ENCODE results near the gene SMC1B. TPM values are rescaled to one million over a fixed set of nuclear protein-coding genes. Genes with fewer than 3 reads are reported as not detected.

The SMC1B gene
- total and polyA plus RNA-seq, 9 of the 15 experiments (the other 6 are each of a cell fraction or from before 2014, with no cell fraction given) = 0.03 TPM; not detected in 8

DNA sequence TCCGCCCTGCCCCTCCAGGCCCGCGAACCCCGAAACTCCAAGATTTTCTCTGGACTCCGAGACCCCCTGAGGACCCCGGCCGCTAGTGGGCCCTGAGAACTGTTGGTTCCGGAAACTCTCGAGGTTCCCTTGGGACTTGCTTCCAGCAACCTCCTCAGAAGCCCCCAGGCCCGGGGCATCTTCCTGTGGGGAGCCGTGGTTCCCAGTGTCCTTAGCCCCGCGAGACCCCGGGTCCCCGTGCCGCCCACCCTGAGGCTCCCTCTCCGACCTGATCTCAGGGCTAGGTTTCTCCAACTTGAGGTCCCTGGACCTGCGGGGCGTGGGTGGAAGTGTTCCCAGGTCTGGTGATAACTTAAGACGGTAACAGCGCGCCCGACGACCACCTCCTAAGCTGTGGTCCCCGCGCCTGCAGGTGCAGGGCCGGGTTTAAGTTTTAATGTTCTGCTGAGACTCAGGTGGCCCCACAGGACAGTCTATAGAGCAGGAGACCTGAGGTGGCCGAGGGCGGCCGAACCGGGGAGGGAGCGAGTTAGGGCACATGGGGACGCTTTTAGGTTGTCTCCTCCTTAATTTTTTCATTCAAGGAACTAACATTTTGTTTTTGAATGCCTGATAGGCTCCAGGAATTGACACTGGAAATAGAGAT, 102.9 kb downstream of the SMC1B start:
- in situ Hi-C loops (cut with MboI) (no loop called here), intact Hi-C loops (cut with micrococcal nuclease) (no loop called here)
- peak overlapping the region; percentile 81 for H3K4me3 ChIP-seq
- H3K79me2 ChIP-seq (ENCODE audit: control insufficient read depth, insufficient read depth, low read length) = peaks cover 55% of the 10 kb centered on the region
- ATAC-seq = no peak
- FAIRE-seq = no peak
- TF ChIP-seq BRF1 (IDR thresholded peaks at IDR 0.05; ENCODE audit: borderline replicate concordance, extremely low read depth, insufficient read length) = no peak
- peak; percentile 61; the same call in 1 of the 2 replicates for TF ChIP-seq ZBTB7A (IDR thresholded peaks at IDR 0.05; ENCODE audit: borderline replicate concordance, control insufficient read depth, low read depth, low read length)
- no peak for TF ChIP-seq ZNF121 (CRISPR knock-in tag; conservative IDR thresholded peaks at IDR 0.05)
- TF ChIP-seq ZFP1 (CRISPR knock-in tag; IDR thresholded peaks at IDR 0.05) = no peak
- TF ChIP-seq, protein P1, sequence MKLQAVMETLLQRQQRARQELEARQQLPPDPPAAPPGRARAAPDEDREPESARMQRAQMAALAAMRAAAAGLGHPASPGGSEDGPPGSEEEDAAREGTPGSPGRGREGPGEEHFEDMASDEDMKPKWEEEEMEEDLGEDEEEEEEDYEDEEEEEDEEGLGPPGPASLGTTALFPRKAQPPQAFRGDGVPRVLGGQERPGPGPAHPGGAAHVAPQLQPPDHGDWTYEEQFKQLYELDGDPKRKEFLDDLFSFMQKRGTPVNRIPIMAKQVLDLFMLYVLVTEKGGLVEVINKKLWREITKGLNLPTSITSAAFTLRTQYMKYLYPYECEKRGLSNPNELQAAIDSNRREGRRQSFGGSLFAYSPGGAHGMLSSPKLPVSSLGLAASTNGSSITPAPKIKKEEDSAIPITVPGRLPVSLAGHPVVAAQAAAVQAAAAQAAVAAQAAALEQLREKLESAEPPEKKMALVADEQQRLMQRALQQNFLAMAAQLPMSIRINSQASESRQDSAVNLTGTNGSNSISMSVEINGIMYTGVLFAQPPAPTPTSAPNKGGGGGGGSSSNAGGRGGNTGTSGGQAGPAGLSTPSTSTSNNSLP (IDR thresholded peaks at IDR 0.05; ENCODE audit: borderline replicate concordance, low read depth, low read length) = no peak
- TF ChIP-seq SAP30 (IDR thresholded peaks at IDR 0.05; ENCODE audit: borderline replicate concordance, insufficient read depth, low read depth, low read length, poor library complexity, severe bottlenecking) = peak; percentile 13
- H3K27me3 ChIP-seq (ENCODE audit: control insufficient read depth in 2 of 2, insufficient read depth in 2 of 2, low read length in 2 of 2) = no peaks in the 10 kb centered on the region
- peak overlapping the region; percentile 81 for H3K4me2 ChIP-seq (ENCODE audit: insufficient read depth, low read length)
- 1% methylated on average over 17 of the region's 33 CpGs for WGBS (ENCODE audit: insufficient coverage, low coverage, missing lambda C conversion rate)
- H3K9me3 ChIP-seq (replicated peaks; ENCODE audit: control insufficient read depth, insufficient read depth, low read depth, low read length) = no peaks in the 10 kb centered on the region
- H3K36me3 ChIP-seq (ENCODE audit: control insufficient read depth, insufficient read depth, low read length) = peaks cover 12% of the 10 kb centered on the region; the same call in 2 of the 3 replicates
- no peak overlapping the region for H2AFZ ChIP-seq (ENCODE audit: low read depth, low read length)
- no TSS peak for BruUV-seq (replicated peaks)
- peak overlapping the region; percentile 76 for H3K27ac ChIP-seq (ENCODE audit: extremely low read depth, low read depth, low read length)
- H3K9me1 ChIP-seq (ENCODE audit: control insufficient read depth, insufficient read depth, low read length) = no peaks in the 10 kb centered on the region
- H4K20me1 ChIP-seq (replicated peaks; ENCODE audit: control insufficient read depth, insufficient read depth, low read length) = no peaks in the 10 kb centered on the region
- CTCF ChIA-PET (ENCODE audit: low intra/inter-chr PET ratio) = no interaction called here
- H3K4me1 ChIP-seq (replicated peaks in 1 of 2; ENCODE audit: control insufficient read depth in 2 of 2, insufficient read depth in 2 of 2, low read length in 2 of 2) = peaks cover 35 to 42% of the 10 kb centered on the region in 2 experiments; a peak in 4 of 5 replicates
- POLR2A ChIA-PET = interaction anchor here (1.4 kb wide), 1 partner anchor 18 kb away, joined by 5 read pairs; no protein-coding TSS in a partner anchor
- peak overlapping the region; percentile 64 to 95 for H3K9ac ChIP-seq (ENCODE audit: insufficient read depth in 1 of 2, low read depth in 2 of 2, low read length in 2 of 2)
- peak in 1 of 4 experiments; percentile 27 for DNase-seq (ENCODE audit: extremely low read depth in 1 of 4, low spot score in 3 of 4)

Measured in K562 (cell line).